Lower leg skin (tissue), 3 donors: ENCODE data around the gene CYP2S1.

Experiments used
- CTCF ChIP-seq, 3 donors: fragments of 450-650 bp; IDR thresholded peaks; one replicate each; pipeline ENCODE4 v1.5.1; 2016; ENCODE audit warnings: antibody characterized with exemption in 3 of 3, mild to moderate bottlenecking in 3 of 3, moderate library complexity in 2 of 3
- POLR2A ChIP-seq, 2 donors: fragments of 450-650 bp; IDR thresholded peaks; one replicate each; pipeline ENCODE4 v1.6.1; 2016 to 2017; ENCODE audit warnings: antibody characterized with exemption in 2 of 2, mild to moderate bottlenecking in 1 of 2, moderate library complexity in 1 of 2

DNA sequence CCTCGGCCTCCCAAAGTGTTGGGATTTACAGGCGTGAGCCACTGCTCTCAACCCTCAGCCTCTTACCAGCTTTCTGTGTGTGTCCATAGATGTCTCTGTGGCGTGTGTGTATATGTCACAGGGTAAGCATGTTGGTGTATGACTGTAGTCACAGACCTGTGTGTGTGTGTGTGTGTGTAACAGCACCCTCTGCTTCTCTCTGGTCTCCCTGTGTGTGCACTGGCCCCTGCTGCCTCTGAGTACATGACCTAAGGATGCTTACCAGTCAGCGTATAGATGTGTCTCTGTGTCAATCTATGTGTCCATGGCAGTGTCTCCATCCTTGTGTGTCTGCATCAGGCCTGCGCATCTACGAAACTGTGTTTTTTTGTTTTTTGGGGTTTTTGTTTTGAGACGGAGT, 31.6 kb downstream of the CYP2S1 start:
- TF ChIP-seq CTCF (IDR thresholded peaks at IDR 0.05): no peak
- TF ChIP-seq POLR2A (IDR thresholded peaks at IDR 0.05): no peak
